Stimulated activated CD8-positive, alpha-beta memory T cell treated with anti-CD3 and anti-CD28 coated beads, Interleukin-15, amount 100 ng/mL, for 24 hours (primary cell): ENCODE data around the gene TBL1X.

Source experiments
- DNase-seq: peaks from one replicate; pipeline ENCODE4 v3.0.0-alpha.2; 2020; ENCODE audit warnings: low read depth

Gene TBL1X

DNA sequence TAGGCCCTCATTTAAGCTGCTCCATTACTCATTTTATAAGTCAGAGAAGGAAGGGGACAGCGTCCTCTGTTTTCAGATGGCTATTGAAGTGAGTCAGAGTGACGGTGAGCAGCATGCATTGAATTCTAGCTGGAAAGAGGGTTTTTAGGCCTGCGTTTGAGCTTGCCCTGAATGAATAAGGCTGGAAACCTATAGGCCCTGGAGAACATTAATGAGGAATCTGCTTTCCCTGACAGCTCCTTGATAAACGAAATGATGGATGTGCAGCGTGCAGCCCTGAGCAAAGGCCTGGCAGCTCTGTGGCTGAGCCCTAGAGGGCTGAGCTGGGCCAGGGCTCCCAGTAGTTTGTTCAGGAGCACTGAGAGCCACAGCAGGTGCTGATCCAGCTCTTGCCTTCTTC, 33.4 kb downstream of the TBL1X start:
- DNase-seq: no peak

DNA sequence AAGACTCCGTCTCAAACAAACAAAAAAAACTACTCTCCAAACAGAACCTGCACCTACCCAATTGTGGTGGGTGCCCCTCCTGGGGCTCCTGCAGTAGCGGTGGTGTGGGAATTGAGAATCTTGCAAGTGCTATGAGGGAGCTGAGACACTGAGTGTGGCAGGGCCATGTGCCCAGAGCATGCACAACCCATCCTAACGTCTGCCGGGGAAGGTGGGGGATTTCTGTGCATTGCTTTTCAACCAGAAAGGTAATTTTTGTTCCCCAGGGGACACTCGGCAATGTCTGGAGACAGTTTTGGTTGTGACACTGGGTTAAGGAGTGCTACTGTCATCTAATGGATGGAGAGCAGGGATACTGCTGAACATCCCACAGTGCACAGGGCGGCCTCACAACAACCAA, 35.7 kb downstream of the TBL1X start:
- no peak for DNase-seq

DNA sequence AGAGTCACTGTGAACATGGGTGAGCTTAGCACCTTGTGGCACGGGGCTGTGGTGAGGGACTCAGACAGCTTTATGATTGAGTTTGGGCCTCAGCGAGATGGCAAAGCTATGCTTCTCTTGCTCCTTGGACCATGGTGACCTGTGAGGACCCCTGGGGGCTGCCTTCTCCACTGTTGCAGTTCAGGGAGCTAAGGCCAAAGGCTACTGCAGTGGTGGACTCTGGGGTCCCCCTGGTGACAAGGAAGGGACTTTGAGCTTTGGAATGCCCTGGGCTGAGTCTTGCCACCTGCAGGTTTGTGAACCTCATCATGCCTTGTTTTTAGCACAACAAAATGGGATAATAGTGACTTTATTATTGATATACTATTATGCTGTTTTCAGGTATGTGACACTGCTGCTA, 36.5 kb downstream of the TBL1X start:
- no peak for DNase-seq

DNA sequence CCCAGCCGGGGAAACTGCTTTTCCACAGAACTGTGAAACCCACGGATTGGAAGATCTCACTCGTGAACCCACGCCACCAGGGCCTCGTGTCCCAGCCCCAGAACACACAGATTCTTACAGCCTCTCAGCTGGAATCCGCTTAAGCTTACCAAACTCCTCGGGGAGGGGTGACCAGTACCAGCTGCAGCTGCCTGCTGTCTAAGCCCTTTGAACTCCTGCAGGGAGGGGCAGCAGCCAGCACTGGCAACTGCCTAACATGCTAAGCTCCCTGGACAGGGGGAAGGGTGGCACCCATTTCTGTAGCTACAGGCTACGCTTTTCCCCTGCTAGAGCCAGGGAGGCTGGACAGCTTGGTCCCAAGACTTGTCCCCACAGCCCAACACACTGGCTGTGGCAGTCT, 38.4 kb downstream of the TBL1X start:
- DNase-seq: no peak

DNA sequence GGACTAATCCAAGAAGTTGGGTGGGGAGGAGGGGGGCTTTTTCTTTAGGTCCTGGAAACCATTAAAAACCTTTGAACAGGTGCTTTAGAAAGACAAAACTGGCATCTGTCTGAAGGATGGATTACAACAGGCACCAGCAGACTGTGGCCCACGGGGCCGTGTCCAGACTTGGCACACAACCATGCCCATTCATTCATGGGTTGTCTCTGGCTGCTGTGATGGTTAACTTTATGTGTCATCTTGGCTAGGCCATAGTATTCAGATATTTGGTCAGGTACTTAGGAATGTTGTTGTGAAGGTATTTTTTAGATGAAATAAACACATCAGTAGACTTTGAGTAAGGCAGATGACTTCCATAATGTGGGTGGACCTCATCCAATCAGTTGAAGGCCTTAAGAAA, 45.5 kb downstream of the TBL1X start:
- no peak for DNase-seq

DNA sequence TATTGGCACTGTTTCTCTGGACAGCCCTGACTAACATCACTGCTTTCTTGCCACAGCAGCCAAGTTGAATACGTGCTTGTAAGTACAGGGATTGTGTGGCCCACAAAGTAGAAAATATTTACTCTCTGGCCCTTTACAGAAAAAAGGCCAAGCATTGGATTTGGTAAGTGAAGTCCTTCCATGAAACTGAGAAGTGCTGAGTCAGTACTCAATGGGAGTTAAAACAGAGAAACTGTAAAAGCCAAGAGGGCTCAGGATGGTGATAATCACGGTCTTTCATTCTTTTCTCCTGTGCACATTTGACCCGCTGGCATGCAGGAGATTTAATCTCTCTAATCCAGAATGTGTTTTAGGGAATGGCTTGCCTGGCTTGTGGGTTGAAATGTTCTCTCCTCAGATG, 46.1 kb downstream of the TBL1X start:
- no peak for DNase-seq

DNA sequence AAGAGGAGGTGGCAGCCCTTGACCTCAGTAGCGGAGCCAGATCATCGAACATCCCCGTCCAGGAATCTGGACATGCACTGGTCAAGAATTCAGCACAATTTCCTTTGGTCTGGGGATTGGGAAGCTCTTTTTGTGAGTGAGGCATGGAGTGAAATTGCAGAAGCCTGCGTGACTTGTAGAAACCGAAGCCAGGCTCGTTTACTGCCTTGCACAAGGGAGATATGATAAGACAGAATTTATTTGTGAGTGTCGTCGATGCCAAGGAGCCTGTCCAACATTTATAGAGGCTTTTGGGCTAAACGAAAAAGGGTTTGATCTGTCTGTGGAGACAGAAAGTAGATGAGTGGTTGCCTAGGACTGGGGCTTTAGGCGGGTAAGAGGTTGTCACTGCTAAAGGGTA, 50.6 kb downstream of the TBL1X start:
- DNase-seq: no peak

DNA sequence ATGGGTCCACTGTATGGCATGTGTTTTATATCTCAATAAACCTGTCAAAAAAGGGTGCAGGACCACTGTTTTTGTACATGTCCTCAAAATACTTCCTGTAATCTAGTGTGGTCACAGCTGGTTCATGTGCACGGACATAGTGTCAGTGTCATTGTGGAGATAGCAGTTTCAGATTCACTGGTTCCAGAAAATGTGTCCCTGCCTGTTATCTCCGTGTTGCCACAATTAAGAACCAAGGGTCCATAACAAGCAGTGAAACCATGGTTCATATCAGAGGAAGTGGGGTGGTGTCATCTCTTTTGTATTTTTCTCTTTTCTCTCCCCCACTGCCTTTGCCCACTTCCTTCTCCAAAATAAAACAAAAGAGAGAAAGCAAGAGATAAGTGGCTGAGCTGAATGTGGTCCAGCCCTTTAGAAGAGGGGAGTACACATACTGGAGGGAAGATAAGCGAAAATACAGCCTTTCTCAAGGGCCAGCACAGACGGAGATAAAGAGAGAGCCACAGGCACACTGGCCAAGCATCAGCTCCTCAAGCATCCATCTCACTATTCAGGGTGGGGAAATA, 51.2 kb downstream of the TBL1X start:
- no peak for DNase-seq

DNA sequence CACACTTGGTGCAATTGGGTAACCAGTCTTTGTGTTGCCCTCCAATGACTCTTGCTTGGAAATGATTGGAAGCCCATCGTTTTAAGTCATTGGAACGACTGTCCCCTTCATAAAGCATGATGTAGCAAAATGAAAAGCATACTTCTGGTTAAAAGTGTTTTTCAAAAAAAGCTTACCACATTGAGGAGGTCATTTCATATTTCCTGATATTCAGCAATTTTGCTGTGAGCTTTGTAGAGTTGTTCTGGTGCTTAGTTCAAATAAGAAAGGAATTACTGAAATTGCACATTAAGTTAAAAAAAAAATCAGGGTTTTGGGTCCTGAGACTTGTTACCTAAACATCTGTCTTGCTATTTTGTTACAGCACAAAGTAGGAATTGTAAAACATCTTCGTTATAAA, 51.8 kb downstream of the TBL1X start:
- no peak for DNase-seq

DNA sequence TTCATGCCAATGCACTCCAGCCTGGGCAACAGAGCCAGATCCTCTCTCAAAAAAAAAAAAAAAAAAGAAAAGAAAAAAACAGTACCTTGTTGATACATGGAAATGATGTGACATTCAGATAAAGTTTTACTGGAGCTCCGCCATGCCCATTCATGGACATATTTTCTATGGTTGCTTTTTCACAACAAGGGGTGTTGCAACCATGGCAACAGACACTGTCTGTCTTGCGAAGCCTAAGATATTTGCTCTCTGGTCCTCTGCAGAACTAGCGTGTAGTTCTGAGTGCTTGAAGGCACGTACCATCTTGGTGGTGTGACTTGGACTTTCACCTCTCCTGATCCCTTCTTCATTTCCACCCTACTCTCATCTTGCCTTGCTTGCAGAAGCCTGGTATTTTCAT, 53.2 kb downstream of the TBL1X start:
- no peak for DNase-seq

DNA sequence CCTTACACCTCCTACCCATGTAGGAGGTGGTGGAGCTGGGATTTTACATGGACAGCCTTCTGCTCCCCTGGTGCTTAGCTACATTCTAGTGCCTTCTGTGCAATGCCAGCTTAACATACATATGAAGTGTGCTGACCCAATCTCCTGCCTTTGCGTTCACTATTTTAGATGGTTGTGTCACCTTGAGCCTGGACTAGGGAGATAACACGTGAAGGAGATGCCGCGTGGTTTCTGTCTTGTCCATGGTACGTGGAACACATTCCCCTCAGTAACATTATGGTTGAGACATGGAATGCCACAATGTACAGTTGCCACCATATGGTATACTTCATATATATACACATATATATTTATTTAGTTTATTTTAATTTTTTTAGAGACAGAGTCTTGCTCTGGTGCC, 54.0 kb downstream of the TBL1X start:
- no peak for DNase-seq

DNA sequence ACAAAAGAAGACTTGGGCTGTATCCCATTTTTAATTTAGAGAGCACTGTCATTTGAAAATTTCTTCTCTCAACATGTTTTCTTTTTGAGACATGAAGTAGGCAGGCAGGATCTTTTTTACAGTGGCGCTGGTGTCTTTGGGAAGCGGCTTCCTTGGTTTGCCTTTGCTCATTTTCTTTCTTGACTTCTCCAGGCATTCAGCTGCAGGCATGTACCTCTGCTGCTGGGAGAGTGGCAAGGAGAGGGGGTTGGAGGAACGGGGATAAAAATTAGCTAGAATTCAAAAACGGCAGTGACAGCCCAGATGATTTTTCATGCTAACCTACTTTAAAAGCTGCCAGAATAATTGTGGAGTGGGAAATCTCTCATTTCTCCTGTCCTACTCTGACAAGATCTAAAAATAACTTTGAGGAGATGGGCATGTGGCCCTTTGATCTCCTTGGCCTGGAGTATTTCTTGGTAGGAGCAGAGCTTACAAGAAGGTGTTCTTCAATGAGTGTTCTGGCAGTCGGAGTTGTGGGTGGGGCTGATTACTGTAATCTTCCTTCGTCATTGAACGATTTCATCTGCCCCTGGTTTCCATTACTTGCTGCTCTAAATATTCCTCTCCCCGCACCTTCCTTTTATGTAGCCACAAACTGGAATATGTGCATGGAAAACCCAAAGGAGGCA, 54.8 kb downstream of the TBL1X start:
- DNase-seq: no peak

DNA sequence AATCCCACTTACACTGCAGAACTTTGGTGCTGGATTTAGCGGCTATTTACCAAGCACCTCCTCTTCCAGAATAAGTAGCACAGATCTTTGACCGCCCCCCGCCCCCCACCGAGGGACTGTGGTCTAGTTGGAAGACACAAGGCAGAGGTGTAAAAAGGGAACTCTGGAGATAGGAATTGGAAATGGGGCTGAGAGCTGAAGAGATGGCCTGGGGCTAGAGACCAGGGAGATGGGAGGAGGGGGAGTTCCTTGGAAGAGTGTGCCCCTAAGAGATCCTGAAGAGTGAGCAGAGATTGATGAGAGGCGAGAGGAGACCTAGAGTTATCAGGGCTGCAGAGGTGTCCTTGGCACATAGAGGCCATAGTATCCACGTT, 55.3 kb downstream of the TBL1X start:
- no peak for DNase-seq

DNA sequence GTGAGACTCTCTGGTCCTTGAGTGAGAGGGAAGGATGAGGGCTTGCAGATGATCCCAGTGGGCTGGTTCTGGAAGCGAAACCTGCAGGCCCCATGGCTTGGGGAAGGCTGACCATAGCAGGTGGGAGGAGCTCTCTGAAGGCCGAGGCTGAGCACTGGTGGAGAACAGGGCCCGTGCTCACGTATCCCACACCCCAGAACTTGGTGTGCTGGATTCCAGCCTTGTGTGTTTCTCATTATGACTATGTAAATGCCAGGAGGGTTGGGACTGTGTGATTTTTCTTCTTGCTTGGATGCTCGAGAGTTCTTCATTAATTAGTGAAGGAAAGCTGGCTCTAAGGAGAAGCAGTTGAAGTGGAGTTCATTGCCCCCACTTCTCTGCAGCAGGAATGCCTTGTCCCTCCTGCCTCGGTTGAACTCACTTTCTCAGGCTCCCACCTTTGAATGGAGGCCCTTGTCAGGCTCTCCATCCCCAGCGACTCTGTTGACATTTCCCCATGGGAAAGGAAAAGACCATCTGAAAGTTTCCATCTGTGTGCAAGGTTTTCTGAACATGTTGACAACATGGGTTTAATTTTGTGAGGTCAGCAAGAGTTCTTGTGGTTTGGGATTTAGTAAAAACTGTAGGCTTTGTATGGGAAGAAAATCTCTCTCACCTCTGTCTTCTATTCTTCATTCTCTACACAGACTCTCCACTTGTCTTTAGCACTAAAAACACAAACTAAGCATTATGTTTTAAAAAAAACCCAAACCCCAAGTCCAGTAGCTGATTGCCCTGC, 57.7 kb downstream of the TBL1X start:
- DNase-seq: no peak

DNA sequence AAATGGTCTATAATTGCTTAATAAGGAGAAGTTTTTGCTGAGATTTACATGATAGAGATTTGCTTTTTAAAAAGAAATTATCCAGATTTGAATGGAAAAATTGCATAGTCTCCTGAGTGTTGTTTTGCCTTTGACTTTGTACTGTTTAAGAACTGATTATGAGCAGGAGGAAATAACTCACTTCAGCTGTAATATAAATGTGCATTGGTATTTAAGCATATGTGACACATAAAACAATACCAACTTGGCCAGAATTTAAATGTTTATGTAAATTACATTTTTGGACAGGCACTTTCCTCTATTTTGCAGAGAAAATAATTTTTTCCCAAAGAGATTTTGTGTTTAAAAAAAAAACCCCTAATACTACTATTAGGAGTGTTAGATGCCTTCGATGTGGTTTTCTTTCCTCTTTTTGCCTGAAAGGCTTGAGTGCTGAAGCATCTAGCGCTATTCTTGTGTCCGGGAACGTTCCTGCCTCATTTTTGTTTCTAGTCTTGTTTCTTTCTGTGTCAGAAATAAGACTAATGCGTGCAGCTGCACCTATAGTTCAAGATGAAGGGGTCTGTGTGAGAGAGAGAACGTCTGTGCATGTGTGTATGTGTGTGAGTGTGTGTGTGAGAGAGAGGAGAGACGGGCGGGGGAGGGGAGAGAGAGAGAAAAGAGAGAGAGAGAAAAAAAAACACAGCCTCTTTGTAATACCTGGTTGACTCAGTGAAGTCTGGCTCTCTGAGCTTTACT, 60.8 kb downstream of the TBL1X start:
- no peak for DNase-seq

DNA sequence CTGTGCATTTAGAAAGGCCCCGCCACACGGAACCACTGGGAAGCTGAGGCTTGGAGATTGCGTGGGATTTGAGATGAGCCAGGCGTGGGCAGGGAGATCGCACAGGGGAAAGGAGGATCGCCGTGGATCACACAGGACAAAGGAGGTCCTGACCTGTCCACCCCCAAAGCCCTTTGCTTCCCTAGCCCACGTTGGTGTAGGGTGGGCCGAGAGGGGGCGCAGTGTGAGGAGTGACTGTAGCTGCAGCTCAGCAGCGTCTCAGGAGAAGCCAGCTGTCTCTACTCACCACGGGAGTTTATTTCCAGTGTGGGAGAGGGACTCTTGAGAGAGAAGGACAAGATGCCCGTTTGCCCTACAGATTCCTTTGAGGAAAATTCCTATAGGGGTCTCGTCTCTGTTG, 62.1 kb downstream of the TBL1X start:
- no peak for DNase-seq

DNA sequence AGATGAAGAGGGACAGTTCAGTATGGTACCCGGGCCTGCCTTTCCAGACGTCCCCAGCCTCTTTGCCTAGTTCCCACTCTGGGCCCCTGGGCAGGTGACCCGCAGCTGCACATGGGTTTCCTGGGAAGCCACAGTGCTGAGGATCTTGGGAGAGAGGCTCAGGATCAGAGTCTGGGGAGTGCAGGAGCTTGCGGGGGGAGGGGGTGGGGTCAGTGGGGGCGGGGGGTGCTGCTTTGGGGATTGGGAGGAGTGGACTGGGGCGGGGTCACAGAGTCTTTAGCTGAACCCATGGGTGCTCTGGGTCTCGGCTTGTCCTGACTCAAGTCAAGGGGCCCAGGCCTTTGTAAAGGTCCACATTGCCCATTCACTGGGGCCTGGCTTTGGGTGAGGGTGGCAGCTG, 63.6 kb downstream of the TBL1X start:
- DNase-seq: no peak

DNA sequence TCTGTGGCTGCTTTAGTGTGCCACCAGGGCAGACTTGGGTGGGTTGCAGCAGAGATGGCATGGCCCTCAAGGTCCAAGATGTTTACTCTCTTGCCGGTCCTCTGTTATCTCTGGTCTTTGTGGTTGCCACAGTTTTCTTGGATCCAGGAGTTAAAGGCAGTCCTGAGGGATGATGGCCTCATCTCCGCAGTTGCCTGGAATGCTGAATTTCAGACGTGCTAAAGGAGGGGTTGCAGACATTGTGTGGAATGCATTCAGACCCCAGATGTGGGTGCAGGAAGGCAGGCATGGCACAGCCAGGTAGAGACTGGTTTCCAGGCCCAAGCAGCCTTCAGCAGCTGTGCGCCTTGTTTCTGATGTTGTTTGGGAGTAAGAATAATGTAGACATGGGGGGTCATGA, 64.4 kb downstream of the TBL1X start:
- DNase-seq: no peak

DNA sequence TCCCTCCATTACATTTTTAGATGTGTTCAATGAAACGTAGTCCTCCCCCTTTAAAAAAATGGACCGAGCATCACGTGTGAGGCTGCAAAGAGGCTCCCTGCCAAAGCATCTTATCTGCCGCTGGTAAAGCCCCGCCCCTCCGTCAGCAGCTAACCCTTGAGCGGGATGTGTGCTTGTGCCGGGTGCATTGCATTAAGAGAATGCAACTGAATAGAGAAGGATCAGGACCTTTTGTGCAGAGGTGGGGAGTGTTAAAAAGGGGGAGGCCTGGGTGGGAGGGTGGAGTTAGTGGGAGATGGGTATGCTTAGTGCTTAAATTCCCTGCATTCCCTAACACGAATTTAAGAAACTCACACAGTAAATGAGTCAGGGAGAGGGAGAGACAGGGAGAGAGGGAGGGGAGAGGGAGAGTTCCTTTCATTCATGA, 66.0 kb downstream of the TBL1X start:
- DNase-seq: peak; percentile 3

DNA sequence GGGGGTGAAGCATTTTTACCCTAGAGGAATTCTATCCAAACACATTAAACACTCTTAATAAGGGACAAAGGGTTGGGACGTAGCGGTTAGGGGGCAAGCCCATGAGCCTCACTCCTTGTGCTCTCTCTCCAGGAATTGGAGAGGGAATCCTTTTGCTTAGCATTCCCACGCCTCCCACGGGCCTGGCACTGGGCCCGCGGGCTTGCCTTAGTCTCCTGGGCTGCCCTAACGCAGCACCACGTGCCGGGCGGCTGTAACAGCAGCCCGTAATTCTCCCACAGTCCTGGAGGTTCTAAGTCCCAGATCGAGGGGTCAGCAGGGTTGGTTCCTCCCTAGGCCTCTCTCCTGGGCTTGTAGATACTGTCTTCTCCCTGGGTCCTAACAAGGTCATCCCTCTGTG, 67.5 kb downstream of the TBL1X start:
- no peak for DNase-seq

DNA sequence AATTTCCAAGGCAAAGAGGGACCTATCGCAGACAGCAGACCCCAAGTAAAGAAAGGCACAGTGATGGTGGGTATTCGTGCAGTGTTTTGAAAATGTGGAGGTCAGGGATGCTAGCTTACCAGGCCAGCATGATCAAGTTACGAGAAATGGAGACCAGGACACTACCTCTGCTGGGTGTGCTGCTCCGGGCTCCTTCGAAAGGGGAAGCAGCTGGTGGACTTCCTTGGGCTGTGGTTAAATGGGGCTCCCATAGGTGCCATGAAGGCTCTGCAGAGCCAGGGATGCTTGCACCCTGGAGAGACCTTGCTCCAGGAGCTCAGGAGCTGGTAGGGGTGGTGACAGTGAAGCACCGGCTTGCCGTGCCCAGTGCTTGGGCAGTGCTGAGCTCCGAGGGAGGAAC, 68.8 kb downstream of the TBL1X start:
- no peak for DNase-seq

DNA sequence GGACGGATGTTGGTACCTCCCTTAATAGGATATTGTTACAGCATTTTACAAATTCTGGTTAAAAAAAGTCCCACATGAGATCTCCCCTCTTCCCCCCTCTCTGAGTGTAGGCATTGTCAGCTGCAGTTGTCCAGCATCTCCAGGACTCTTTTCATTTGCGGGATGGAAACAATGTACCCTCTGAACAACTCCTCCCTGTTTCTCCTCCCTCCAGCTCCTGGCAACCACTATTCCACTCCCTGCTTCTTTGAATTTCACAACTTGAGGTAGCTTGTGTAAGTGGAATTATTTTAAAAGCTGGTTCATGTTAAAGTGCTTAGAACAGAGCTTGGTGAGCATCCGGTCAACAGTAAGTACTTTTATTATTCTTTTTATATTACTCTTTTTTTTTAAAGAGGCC, 69.8 kb downstream of the TBL1X start:
- DNase-seq: no peak

DNA sequence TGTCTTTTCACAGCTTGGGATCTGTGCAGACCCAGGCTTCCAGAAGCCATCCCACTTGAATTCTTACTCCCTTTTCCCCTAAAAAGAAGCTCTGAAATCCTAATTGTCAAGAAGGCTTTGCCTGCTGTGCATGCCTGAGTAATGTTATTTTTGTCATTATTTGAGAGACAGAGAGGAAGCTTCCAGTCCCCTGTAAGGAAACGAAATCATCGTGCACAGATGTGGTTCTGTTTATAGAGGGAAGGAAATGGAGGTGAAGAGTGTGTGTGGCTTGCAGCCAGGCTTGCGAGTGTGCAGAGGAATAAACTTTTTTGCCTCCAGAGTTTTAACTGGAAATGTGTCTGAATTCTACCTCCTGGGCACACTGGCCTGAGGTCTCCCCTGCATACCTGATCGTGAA, 70.2 kb downstream of the TBL1X start:
- no peak for DNase-seq
